ENCODE data around the gene SERPINB8.
"Not testable (repeated sequence)": the region's sequence is repeated elsewhere in the genome, so short reads cannot be mapped to it uniquely, and the experiment has no call there.

SERPINB8 gene

GRCh38 chr18:63969942-63970808, at the start of gene SERPINB8:
Gene SERPINB8, plus strand, starts transcription at chr18:63970081. Its CDS starts 8,228 bp downstream, at chr18:63978309.
- DNase-seq, result no peak

- no peak for DNase-seq
Measured at GRCh38 chr18:63922049-63922448, 47.8 kb upstream of the SERPINB8 start.

- DNase-seq, result no peak
Measured at GRCh38 chr18:63924551-63924950, 45.3 kb upstream of the SERPINB8 start.

- no peak for DNase-seq
Measured at GRCh38 chr18:63928331-63928730, 41.5 kb upstream of the SERPINB8 start.

GRCh38 chr18:63929369-63929768, 40.5 kb upstream of the SERPINB8 start:
- peak; percentile 15 for DNase-seq

- DNase-seq, result no peak
Measured at GRCh38 chr18:63930773-63931354, 39.0 kb upstream of the SERPINB8 start.

- peak; percentile 43 for DNase-seq
Measured at GRCh38 chr18:63936156-63936931, 33.5 kb upstream of the SERPINB8 start.

GRCh38 chr18:63936932-63937393, 32.9 kb upstream of the SERPINB8 start:
- no peak for DNase-seq

GRCh38 chr18:63940008-63940407, 29.9 kb upstream of the SERPINB8 start:
- no peak for DNase-seq

GRCh38 chr18:63940543-63941050, 29.3 kb upstream of the SERPINB8 start:
- DNase-seq, result not testable (repeated sequence)

- no peak for DNase-seq
Measured at GRCh38 chr18:63947051-63947790, 22.7 kb upstream of the SERPINB8 start.

- DNase-seq, result no peak
Measured at GRCh38 chr18:63949068-63949737, 20.7 kb upstream of the SERPINB8 start, which contains the start of gene HMSD. Gene HMSD, plus strand, starts transcription at chr18:63949301. Its CDS starts 4,155 bp downstream, at chr18:63953456.

GRCh38 chr18:63951302-63951705, 18.6 kb upstream of the SERPINB8 start:
- DNase-seq, result no peak

GRCh38 chr18:63953811-63954210, 16.1 kb upstream of the SERPINB8 start:
- DNase-seq, result no peak

GRCh38 chr18:63956755-63957154, 13.1 kb upstream of the SERPINB8 start:
- DNase-seq, result no peak

GRCh38 chr18:63960891-63961290, 9.0 kb upstream of the SERPINB8 start:
- no peak for DNase-seq

- DNase-seq, result no peak
Measured at GRCh38 chr18:63961435-63961980, 8.4 kb upstream of the SERPINB8 start.

- DNase-seq, result no peak
Measured at GRCh38 chr18:63962137-63962536, 7.7 kb upstream of the SERPINB8 start.

GRCh38 chr18:63963615-63964256, 6.1 kb upstream of the SERPINB8 start:
- no peak for DNase-seq

GRCh38 chr18:63964908-63965307, 5.0 kb upstream of the SERPINB8 start:
- DNase-seq, result no peak
